Measurements from ENCODE around the gene TP53INP2.

The TP53INP2 gene

DNA sequence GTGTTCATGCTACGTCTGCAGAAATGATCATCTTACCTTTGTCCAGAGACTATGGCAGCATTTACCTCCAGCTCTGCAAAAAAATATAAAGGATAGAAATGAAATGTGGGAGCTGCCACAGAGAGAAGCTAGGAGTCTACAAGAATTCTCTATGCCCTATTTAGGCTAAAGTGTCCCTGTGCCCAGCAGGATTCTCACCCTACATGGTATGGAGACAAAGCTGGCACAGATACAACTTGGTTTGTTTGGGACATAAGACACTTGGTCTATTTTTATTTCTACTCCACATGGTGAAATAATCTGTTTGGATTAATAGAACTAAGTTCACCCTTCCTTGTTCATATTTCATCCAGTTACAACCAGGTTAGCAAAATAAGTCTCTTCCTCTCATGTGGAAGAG lies 28.4 kb downstream of the TP53INP2 start:
- DNase-seq: no peak

DNA sequence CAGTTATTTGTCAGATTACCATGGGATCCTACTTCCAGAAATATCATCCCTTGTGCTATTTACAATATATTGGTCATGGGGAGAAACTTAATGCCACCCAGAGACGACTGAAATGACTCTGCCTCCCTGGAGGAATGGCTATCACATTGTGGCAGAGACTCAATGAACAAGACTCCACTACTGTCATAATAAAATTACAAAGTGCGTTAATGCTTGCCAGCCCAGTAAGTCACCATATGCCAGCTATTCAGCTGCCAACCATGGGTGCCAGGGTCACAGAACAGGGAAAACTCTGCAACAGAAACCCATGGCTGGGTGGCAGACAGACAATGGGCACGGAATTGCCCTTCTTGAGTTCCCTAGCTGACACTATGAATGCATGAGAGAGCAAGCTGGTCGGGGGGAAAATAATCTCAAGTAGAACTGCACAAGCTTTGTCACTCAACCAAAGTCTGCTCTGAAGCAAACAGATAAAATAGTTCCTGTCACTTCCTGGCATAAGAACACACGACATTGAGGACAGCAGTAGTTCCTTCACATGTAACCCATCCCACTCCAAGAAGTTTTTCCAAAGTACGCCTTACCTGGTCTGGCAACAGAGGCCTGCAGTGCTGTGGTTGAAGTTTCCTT lies 32.1 kb downstream of the TP53INP2 start:
- no peak for DNase-seq

GRCh38 chr20:34743039-34743438 lies 38.9 kb downstream of the TP53INP2 start:
- no peak for DNase-seq

DNA sequence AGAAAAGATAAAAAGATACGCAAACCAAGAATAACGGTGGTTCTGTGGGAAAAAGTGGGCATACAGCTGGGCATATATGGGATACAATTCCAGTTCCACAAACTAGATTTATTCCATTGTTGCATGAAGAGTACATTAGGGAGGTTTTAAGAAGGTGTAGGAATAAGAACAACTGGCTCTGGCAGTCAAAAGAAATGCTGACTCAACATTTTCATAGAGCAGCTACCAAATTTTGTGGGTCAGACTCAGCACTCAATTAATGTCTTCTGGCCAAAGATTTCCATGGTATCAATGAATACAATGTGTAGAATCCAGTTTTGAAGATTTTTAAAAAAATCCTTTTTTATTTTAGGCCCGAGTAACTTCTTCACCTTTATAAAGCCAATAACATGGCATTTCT lies 40.2 kb downstream of the TP53INP2 start:
- no peak for DNase-seq

- no peak for DNase-seq
These were observed 40.7 kb downstream of the TP53INP2 start for GRCh38 chr20:34744847-34745246.

DNA sequence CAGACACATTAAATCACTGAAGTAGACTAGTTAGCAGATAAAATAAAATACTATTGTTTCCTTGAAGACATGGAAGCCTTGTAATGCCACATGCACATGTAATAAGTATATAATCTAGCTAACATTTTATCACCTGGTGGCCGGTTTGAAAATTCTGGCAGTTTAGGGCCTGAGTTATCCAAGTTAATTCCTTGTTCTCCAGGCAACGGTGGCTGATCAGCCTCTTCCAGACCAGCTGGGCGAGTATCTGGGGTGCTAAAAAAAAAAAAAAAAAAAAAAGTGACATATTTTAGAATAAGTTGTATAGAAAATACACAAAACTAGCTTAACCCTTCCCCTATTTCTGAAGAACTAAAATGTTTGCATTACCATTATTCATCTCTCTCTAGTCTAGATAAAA lies 42.5 kb downstream of the TP53INP2 start:
- no peak for DNase-seq

DNA sequence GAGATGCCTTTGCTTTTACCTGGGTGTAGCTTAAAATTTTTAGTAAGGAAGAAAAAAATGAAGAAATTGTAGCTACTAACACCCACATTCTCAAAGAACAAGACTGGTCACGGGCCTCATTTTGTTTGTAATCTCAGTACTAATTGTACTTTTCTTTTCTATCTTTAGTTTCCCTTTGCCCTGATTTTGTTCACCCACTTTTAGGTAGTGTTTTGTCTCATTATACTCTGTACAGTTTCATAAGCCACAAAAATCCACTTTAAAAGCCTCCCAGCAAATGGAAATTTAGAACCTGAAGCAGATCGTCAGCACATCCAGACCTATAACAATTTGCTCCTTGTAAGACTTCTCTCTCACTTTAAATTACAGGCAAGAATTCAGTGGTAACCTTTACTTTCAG lies 43.3 kb downstream of the TP53INP2 start:
- no peak for DNase-seq

GRCh38 chr20:34748709-34749108 lies 44.6 kb downstream of the TP53INP2 start:
- DNase-seq: no peak

GRCh38 chr20:34750484-34750883 lies 46.3 kb downstream of the TP53INP2 start:
- no peak for DNase-seq

DNA sequence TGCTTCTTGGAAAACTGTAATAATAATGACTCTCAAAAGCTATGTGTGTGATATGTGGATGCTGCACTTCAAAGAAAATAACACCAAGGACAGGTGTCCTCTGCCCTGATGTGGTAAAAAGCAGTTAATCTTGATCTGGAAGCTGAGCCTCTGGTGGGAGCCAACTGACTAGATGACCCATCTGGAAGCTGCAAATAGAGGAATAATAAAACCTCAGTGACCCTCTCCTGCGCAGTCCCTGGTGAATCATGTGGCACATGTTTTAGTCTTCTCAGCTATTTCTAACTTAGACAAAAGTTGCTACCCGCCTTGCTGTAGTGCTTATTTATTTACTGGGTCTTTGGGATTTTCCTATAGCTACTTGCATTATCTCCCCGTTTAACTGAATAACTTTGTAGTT lies 47.3 kb downstream of the TP53INP2 start:
- no peak for DNase-seq

DNA sequence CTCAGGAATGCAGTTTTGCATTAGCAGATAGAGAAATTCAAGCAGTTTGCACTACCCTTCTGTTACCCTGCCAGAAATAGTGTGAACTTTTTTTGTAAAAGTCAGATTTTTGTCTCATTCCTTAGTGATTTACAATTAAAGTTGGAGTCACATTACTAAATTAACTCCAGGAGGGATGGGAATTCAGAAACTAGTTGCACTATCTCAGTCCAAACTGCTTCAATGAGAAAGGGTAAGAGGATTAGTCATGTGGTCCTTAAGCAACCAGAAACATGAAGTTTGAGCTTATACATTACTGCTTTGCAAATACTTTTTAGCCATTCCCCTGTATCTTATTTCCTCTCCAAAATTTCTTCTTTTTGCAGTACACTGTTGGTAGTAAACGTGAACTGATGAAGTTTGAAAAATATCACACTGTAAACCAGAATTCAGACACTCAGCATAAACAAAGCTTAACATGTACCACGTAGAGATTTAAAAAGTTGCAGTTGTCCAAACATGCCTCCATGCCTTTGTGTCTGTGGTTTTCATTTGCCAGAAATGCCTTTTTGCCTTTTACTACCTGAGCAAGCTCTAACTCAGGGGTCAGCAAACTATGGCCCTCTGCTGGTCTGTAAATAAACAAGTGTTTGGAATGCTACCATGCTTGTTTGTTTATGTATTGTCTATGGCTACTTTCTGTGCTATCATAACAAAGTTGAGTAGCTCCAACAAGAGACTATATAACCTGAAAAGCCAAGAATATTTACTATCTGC lies 49.7 kb downstream of the TP53INP2 start:
- DNase-seq: no peak

DNA sequence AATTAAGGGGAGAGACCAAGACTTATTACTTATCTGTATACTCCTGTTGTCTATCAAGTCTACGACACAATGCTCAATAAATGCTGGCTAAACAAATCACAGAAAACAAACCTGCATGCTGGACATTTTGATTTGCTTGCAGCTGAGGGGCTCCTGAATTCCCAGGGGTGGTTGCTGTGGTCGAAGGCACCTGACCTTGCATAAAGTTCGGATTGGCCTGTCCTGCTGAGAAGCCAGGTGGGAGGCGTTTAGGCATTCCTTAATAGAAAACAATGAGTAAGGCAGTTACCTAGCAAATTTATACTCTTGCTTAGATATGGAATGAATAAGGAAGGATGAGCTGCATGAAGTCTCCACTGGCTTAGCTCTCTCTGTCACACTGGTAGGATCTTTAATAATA lies 50.5 kb downstream of the TP53INP2 start:
- no peak for DNase-seq

- DNase-seq: no peak
These were observed 51.2 kb downstream of the TP53INP2 start for GRCh38 chr20:34755367-34755766.

DNA sequence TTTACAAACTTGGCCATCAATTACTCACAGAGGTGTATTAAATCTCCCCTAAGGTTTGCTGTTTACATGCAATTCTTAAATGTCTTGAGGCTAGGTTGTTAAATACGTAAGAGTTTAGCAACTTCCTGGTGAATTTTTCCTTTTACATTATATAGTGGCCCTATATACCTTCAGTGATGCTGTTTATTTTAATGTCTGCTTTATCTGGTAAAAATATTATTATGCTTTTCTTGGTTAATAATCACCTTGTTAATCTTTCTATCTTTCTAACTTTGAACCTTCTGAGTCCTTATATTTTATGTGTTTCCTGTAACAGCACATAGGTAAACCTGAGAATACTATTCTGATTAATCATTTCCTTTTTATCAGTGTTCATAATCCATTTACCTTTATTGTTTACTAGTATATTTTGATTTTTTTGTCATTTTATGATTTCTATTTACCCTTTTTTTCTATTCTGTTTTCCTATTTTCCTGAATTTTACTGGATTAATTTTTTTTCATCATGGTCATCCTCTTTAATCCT lies 57.9 kb downstream of the TP53INP2 start:
- DNase-seq: no peak
